PC-3 (cell line): Measurements from ENCODE around the gene L1TD1.

Source experiments
- EZH2phosphoT487 ChIP-seq: fragments of 300-600 bp; sonication (generic); IDR thresholded peaks from 2 replicates; pipeline ENCODE4 v1.6.1; 2018; ENCODE audit warnings: mild to moderate bottlenecking, antibody characterized with exemption, low read length, borderline replicate concordance
- TF ChIP-seq, protein P1 (sequence below): fragments of 300-600 bp; sonication (generic); conservative IDR thresholded peaks from 2 replicates; pipeline ENCODE4 v1.5.1; 2017; ENCODE audit warnings: antibody characterized with exemption, low read depth, mild to moderate bottlenecking, low read length

DNA sequence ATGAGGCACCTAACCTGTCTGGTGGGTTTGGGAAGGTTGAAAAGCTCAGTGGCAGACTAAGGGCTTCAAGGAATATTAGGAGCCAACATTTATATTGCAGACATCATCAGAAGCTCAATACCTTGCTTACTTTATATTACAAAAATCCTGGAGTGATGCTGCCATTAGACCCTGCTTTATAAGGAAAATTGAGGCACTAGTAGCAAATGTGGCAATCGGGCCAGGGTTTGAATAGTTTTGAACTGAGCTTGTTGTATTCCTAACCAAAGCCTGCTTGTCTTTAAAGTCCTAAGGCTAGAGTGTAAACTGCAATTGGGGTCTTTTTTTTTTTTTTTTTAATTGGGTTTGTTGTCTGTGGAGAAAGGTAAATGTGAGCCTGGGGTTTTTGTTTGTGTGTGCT lies 14.3 kb downstream of the L1TD1 start:
- TF ChIP-seq, protein P1, sequence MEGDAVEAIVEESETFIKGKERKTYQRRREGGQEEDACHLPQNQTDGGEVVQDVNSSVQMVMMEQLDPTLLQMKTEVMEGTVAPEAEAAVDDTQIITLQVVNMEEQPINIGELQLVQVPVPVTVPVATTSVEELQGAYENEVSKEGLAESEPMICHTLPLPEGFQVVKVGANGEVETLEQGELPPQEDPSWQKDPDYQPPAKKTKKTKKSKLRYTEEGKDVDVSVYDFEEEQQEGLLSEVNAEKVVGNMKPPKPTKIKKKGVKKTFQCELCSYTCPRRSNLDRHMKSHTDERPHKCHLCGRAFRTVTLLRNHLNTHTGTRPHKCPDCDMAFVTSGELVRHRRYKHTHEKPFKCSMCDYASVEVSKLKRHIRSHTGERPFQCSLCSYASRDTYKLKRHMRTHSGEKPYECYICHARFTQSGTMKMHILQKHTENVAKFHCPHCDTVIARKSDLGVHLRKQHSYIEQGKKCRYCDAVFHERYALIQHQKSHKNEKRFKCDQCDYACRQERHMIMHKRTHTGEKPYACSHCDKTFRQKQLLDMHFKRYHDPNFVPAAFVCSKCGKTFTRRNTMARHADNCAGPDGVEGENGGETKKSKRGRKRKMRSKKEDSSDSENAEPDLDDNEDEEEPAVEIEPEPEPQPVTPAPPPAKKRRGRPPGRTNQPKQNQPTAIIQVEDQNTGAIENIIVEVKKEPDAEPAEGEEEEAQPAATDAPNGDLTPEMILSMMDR = no peak
- no peak for TF ChIP-seq EZH2phosphoT487
